Neural crest cell (in vitro differentiated cells): ENCODE measurements around the gene ADGRV1. TPM values are rescaled to one million over a fixed set of nuclear protein-coding genes. Genes with fewer than 3 reads are reported as not detected.
A peak's percentile ranks its signal among the peaks of the same experiment; 100 is the strongest.

ENCODE experiments used
- DNase-seq: peaks from one replicate; pipeline ENCODE4 v3.0.0; 2021; ENCODE audit warnings: low read depth, mixed read lengths, low spot score
- H3K27ac Mint-ChIP-seq: one replicate; pipeline ENCODE4 v1.8.0; 2021; ENCODE audit warnings: mild to moderate bottlenecking, mixed read lengths; ENCODE audit not compliant: unreplicated experiment
- H3K27me3 Mint-ChIP-seq: 2 replicates; pipeline ENCODE4 v1.8.0; 2021; ENCODE audit warnings: low read depth, mild to moderate bottlenecking, mixed read lengths
- H3K36me3 Mint-ChIP-seq: 2 replicates; pipeline ENCODE4 v1.8.0; 2021; ENCODE audit warnings: low read depth, mild to moderate bottlenecking, mixed read lengths
- H3K4me1 Mint-ChIP-seq: 2 replicates; pipeline ENCODE4 v1.8.0; 2021; ENCODE audit warnings: mixed read lengths
- H3K4me3 Mint-ChIP-seq: one replicate; pipeline ENCODE4 v1.8.0; 2021; ENCODE audit warnings: mild to moderate bottlenecking, mixed read lengths
- H3K9me3 Mint-ChIP-seq: 2 replicates; pipeline ENCODE4 v1.8.0; 2021; ENCODE audit warnings: mixed read lengths
- total RNA-seq: library from RNA; stranded (reverse); gene quantifications from 2 replicates; pipeline ENCODE4 v1.2.1, GENCODE V29; 2021
- TF ChIP-seq, protein P1 (sequence below): fragments of 200-600 bp; sonication (generic); conservative IDR thresholded peaks from 2 replicates; pipeline ENCODE4 v1.5.0; 2021; ENCODE audit warnings: antibody characterized with exemption, mild to moderate bottlenecking

The ADGRV1 gene
- total RNA-seq, 1 donor from 2014 or later, result 43.4 TPM

DNA sequence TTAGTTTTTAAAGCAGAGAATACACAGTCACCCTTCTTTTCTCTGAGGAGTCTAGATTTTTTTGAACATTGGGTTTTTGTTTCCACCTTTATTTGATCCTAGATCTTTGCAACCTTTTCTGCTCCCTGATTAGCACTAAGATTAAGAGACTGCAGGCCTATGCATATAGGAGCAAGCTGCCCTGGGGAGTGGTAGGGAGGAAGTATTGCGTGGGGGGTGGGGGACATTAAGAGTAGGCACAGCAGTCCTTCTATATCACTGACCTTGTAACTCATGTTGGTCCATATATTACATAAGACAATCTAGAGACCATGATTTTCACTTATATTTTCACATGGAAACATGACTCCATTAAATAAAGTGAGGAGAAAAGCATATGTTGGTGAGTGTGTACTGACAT, 149.1 kb downstream of the ADGRV1 start:
- Mint-ChIP-seq H3K4me3 (no peak overlapping the region), H3K36me3 (peaks cover 6% of the 10 kb centered on the region), H3K27me3 (no peaks in the 10 kb centered on the region), H3K27ac (no peak overlapping the region), H3K9me3 (no peaks in the 10 kb centered on the region), H3K4me1 (peaks cover 5% of the 10 kb centered on the region)
- DNase-seq, result no peak
- TF ChIP-seq, protein P1, sequence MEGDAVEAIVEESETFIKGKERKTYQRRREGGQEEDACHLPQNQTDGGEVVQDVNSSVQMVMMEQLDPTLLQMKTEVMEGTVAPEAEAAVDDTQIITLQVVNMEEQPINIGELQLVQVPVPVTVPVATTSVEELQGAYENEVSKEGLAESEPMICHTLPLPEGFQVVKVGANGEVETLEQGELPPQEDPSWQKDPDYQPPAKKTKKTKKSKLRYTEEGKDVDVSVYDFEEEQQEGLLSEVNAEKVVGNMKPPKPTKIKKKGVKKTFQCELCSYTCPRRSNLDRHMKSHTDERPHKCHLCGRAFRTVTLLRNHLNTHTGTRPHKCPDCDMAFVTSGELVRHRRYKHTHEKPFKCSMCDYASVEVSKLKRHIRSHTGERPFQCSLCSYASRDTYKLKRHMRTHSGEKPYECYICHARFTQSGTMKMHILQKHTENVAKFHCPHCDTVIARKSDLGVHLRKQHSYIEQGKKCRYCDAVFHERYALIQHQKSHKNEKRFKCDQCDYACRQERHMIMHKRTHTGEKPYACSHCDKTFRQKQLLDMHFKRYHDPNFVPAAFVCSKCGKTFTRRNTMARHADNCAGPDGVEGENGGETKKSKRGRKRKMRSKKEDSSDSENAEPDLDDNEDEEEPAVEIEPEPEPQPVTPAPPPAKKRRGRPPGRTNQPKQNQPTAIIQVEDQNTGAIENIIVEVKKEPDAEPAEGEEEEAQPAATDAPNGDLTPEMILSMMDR, result no peak

DNA sequence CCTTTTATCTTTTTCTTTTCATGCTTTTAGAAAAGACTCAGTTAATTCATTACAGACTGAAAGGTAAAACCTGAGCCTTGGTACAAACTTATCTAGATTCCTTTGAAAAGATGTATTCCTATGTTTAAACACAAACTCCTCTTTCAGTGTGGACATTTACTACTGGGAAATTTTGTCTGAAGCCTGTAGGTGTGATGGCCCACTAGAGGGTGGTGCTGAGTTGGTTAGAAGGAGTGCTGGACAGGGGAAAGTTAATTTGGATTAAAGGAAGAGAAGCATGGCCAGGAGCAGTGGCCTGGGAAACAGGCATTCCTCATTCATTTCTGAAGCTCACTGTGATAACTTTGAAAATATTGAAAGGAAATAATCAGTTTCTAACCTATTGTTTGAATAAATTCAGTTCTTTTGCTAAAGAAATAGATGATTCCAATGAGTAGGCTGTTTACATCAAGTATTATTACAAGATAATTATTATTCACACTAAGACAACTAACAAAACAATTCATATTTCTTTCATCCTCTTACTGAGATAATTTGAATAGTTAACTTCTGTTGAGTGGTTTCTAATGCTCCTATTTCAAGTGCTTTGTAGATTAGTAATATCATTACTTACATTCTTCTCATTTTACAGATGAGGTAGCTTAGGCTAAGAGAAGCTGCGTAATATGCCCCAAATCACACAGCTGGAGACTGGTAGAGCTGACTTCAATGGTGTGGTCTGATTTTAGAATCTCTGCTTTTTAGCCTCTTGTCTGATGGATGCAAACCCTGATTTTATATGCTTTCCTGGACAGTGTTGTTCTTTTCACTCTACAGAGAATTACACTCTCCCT, 150.9 kb downstream of the ADGRV1 start:
- Mint-ChIP-seq H3K27me3 (no peaks in the 10 kb centered on the region), H3K9me3 (no peaks in the 10 kb centered on the region), H3K4me3 (no peak overlapping the region), H3K4me1 (peaks cover 5% of the 10 kb centered on the region), H3K36me3 (peaks cover 4% of the 10 kb centered on the region), H3K27ac (no peak overlapping the region)
- DNase-seq, result peak; percentile 37
- TF ChIP-seq, protein P1, result peak; percentile 73

DNA sequence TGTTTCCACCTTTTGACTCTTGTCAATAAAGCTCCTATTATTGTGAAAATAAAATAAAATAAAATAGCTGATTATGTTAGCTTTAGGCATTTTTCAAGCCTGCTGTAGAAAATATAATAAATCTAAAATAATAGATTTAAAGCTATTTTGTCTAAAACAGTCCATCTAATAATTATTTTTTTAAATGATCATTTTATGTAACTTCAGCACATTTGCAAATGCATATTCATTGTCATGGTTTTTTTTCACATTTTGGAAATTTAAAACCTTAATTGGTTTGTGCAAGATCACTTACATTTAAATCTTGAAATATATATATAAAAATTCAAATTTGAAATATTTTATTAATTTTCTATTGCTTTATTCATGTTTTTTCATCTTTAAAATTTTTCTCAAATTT, 159.8 kb downstream of the ADGRV1 start:
- no peak for DNase-seq
- H3K9me3 Mint-ChIP-seq, result peaks cover 7% of the 10 kb centered on the region
- no peaks in the 10 kb centered on the region for H3K4me1 Mint-ChIP-seq
- TF ChIP-seq, protein P1, result no peak
- H3K27ac Mint-ChIP-seq, result no peak overlapping the region
- H3K27me3 Mint-ChIP-seq, result no peaks in the 10 kb centered on the region
- H3K4me3 Mint-ChIP-seq, result no peak overlapping the region
- peaks cover 7% of the 10 kb centered on the region for H3K36me3 Mint-ChIP-seq

DNA sequence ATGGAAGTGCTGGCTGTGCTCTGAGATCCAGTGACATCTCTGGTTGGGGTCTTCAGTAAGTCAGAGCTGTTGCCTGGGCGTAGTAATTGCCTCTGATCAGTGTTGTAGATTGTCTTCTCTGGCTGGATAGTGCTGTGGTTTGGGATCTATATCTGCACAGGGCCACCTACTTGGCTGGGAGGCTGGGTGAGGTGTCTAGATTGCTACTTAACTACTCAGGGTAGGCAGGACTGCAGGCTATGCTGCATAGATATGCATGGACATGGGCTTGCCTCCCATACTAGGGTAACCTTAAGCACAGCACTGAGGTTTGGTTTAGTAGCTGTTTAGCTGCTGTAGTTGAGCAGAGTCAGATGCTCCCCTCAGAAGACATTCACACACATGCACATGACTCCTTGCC, 181.0 kb downstream of the ADGRV1 start:
- no peaks in the 10 kb centered on the region for H3K27me3 Mint-ChIP-seq
- H3K4me1 Mint-ChIP-seq, result no peaks in the 10 kb centered on the region
- H3K4me3 Mint-ChIP-seq, result no peak overlapping the region
- TF ChIP-seq, protein P1, result no peak
- peaks cover 55% of the 10 kb centered on the region for H3K36me3 Mint-ChIP-seq
- H3K27ac Mint-ChIP-seq, result no peak overlapping the region
- no peak for DNase-seq
- peaks cover 14% of the 10 kb centered on the region for H3K9me3 Mint-ChIP-seq

DNA sequence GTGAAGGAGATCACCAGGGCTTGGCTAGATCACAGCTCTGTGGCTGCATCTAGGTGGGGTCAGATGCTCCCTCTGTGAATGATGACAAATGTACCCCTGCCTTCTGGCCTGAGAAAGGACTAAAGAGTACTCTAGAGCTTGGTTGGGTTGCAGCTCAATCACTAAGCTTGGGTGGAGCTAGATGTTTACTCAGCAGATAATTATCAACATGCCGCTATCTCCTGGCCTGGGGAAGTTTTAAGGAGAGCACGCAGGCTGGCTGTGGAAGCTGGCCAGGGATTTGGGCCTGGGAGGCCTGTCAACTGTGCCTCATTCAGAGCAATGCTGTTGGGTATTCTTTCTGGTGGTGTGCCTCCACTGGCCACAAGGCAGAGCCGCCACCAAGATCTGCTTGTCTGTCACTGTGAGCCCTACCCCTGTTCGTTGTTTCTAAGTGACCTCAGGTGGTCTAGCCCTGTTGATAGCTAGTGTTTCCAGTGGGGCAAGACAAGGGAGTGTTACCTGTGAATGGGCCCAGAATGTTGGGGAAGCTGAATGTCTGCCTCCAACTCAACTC, 181.7 kb downstream of the ADGRV1 start:
- no peaks in the 10 kb centered on the region for H3K4me1 Mint-ChIP-seq
- H3K27ac Mint-ChIP-seq, result no peak overlapping the region
- no peak for DNase-seq
- H3K4me3 Mint-ChIP-seq, result no peak overlapping the region
- peaks cover 14% of the 10 kb centered on the region for H3K9me3 Mint-ChIP-seq
- peaks cover 55% of the 10 kb centered on the region for H3K36me3 Mint-ChIP-seq
- no peaks in the 10 kb centered on the region for H3K27me3 Mint-ChIP-seq
- TF ChIP-seq, protein P1, result no peak
